ENCODE results near the gene CAPN3.

- TF ChIP-seq POLR2A (IDR thresholded peaks at IDR 0.05; ENCODE audit: low read length) = no peak
- no peak for TF ChIP-seq GATA1 (IDR thresholded peaks at IDR 0.05; ENCODE audit: low read depth, low read length)
These were observed 15.6 kb upstream of the CAPN3 start for GRCh38 chr15:42343596-42344232.
